CD8-positive, alpha-beta memory T cell (primary cell): ENCODE data around the gene CANX. TPM values are rescaled to one million over a fixed set of nuclear protein-coding genes. Genes with fewer than 3 reads are reported as not detected.
"Not testable (repeated sequence)": the region's sequence is repeated elsewhere in the genome, so short reads cannot be mapped to it uniquely, and the experiment has no call there.

Experiments
- CTCF ChIA-PET: fragments of 350-600 bp; sonication (Branson Sonifier 250); formaldehyde crosslinking; loops from one replicate; lab custom pipeline; 2021; ENCODE audit warnings: antibody characterized with exemption; lab: Charles Lee
- POLR2A ChIA-PET: fragments of 350-600 bp; sonication (Branson Sonifier 250); formaldehyde crosslinking; loops from one replicate; lab custom pipeline; 2021; ENCODE audit warnings: antibody characterized with exemption; lab: Charles Lee
- DNase-seq, 5 donors: peaks; one replicate each; pipeline versions ENCODE4 v3.0.0 to v3.0.0-alpha.2; 2020 to 2022; ENCODE audit warnings: mixed read lengths in 1 of 5
- H3K27ac ChIP-seq: one replicate; pipeline ENCODE4 v1.7.0; 2013; ENCODE audit warnings: low read depth, mild to moderate bottlenecking, low read length, moderate library complexity
- H3K27me3 ChIP-seq: 2 replicates; pipeline ENCODE4 v1.7.0; 2013; ENCODE audit warnings: low read length, mild to moderate bottlenecking; ENCODE audit not compliant: insufficient read depth, poor library complexity, severe bottlenecking
- H3K36me3 ChIP-seq: 2 replicates; pipeline ENCODE4 v1.7.0; 2013; ENCODE audit warnings: mild to moderate bottlenecking, low read length, moderate library complexity; ENCODE audit not compliant: insufficient read depth
- H3K4me1 ChIP-seq: 2 replicates; pipeline ENCODE4 v1.7.0; 2013; ENCODE audit warnings: mild to moderate bottlenecking, low read length, moderate library complexity; ENCODE audit not compliant: insufficient read depth
- H3K4me3 ChIP-seq: 2 replicates; pipeline ENCODE4 v1.7.0; 2013; ENCODE audit warnings: mild to moderate bottlenecking, low read length
- H3K9me3 ChIP-seq: 2 replicates; pipeline ENCODE4 v1.7.0; 2013; ENCODE audit warnings: mild to moderate bottlenecking, low read length
- H3K27ac Mint-ChIP-seq, 8 donors: one replicate each; pipeline ENCODE4 v1.8.0; 2020 to 2021; ENCODE audit warnings: mixed read lengths in 8 of 8, mild to moderate bottlenecking in 6 of 8, inconsistent platforms in 3 of 8, moderate library complexity in 3 of 8
- H3K27me3 Mint-ChIP-seq, 2 donors: one replicate each; pipeline ENCODE4 v1.8.0; 2020 to 2021; ENCODE audit warnings: mixed read lengths in 2 of 2, mild to moderate bottlenecking in 1 of 2, moderate library complexity in 1 of 2
- H3K36me3 Mint-ChIP-seq, 3 donors: one replicate each; pipeline ENCODE4 v1.8.0; 2020 to 2021; ENCODE audit warnings: mixed read lengths in 3 of 3, inconsistent platforms in 1 of 3, mild to moderate bottlenecking in 1 of 3
- H3K4me1 Mint-ChIP-seq, 3 donors: one replicate each; pipeline ENCODE4 v1.8.0; 2020 to 2021; ENCODE audit warnings: mixed read lengths in 3 of 3, inconsistent platforms in 1 of 3, mild to moderate bottlenecking in 1 of 3
- H3K4me3 Mint-ChIP-seq, 7 donors: one replicate each; pipeline ENCODE4 v1.8.0; 2020 to 2021; ENCODE audit warnings: mixed read lengths in 7 of 7, mild to moderate bottlenecking in 6 of 7, moderate library complexity in 4 of 7, inconsistent platforms in 2 of 7
- H3K9me3 Mint-ChIP-seq, 5 donors: one replicate each; pipeline ENCODE4 v1.8.0; 2020 to 2022; ENCODE audit warnings: mixed read lengths in 5 of 5, mild to moderate bottlenecking in 3 of 5, moderate library complexity in 2 of 5, inconsistent platforms in 1 of 5
- polyA plus RNA-seq: library from polyadenylated mRNA; unstranded; fragments of 300-500 nt; fragmentation: Illumina TruSeq; gene quantifications from one replicate; pipeline ENCODE4 v1.2.3, GENCODE V29; 2021
- total RNA-seq, 2 experiments: library from RNA; stranded (reverse); gene quantifications; one replicate each; pipeline ENCODE4 v1.2.3, GENCODE V29; 2021

Gene CANX
- total and polyA plus RNA-seq, 3 experiments from 2014 or later, result 283 to 710 (median 694) TPM

- H3K27ac Mint-ChIP-seq, result peak overlapping the region in 1 of 8 donors; percentile 15
Measured at GRCh38 chr5:179694561-179694960, 4.2 kb upstream of the CANX start.

GRCh38 chr5:179696603-179697002 lies 2.2 kb upstream of the CANX start:
- Histone ChIP-seq H3K4me3 (no peak overlapping the region), H3K4me1 (peaks cover 30% of the 10 kb centered on the region), H3K27ac (no peak overlapping the region), H3K36me3 (no peaks in the 10 kb centered on the region), H3K27me3 (no peaks in the 10 kb centered on the region), H3K9me3 (no peaks in the 10 kb centered on the region)
- Mint-ChIP-seq H3K27me3 (no peaks in the 10 kb centered on the region), H3K9me3 (no peaks in the 10 kb centered on the region), H3K27ac (peak overlapping the region in 5 of 8 donors; percentile 40 to 100 (median 53)), H3K4me1 (peaks cover 27 to 45% (median 42%) of the 10 kb centered on the region in 3 donors), H3K4me3 (peak overlapping the region in 3 of 7 donors; percentile 9 to 95 (median 26)), H3K36me3 (peaks cover 0 to 19% (median 0%) of the 10 kb centered on the region in 3 donors)
- DNase-seq, result no peak
- CTCF ChIA-PET, result interaction anchor here (1.7 to 2.2 kb wide), 2 partner anchors 17 to 19 kb away, joined by 4 to 15 read pairs; no protein-coding TSS in a partner anchor
- POLR2A ChIA-PET, result interaction anchor here (0.6 to 6.7 kb wide), 4 partner anchors 14 to 73 kb away, joined by 3 to 35 read pairs (median 10); partner anchors contain the start of gene MAML1

More at GRCh38 chr5:179694561-179694960, 4.2 kb upstream of the CANX start:
- Histone ChIP-seq H3K27me3 (no peaks in the 10 kb centered on the region), H3K9me3 (no peaks in the 10 kb centered on the region), H3K36me3 (no peaks in the 10 kb centered on the region), H3K4me3 (no peak overlapping the region), H3K27ac (no peak overlapping the region), H3K4me1 (peaks cover 15% of the 10 kb centered on the region)
- no peak for DNase-seq
- POLR2A ChIA-PET, result interaction anchor here (0.7 kb wide), 1 partner anchor 11 kb away, joined by 3 read pairs; no protein-coding TSS in a partner anchor
- no peaks in the 10 kb centered on the region for H3K9me3 Mint-ChIP-seq
- CTCF ChIA-PET, result interaction anchor here (1.3 kb wide), 2 partner anchors 14 to 16 kb away, joined by 3 to 4 read pairs; partner anchors contain the start of gene CBY3
- H3K36me3 Mint-ChIP-seq, result peaks cover 0 to 11% (median 0%) of the 10 kb centered on the region in 3 donors
- H3K4me1 Mint-ChIP-seq, result peaks cover 17 to 32% (median 22%) of the 10 kb centered on the region in 3 donors
- peak overlapping the region in 1 of 7 donors; percentile 7 for H3K4me3 Mint-ChIP-seq
- H3K27me3 Mint-ChIP-seq, result no peaks in the 10 kb centered on the region

GRCh38 chr5:179697108-179697507 lies 1.7 kb upstream of the CANX start:
- Histone ChIP-seq H3K27me3 (no peaks in the 10 kb centered on the region), H3K27ac (no peak overlapping the region), H3K9me3 (no peaks in the 10 kb centered on the region), H3K36me3 (no peaks in the 10 kb centered on the region), H3K4me3 (no peak overlapping the region), H3K4me1 (peaks cover 34% of the 10 kb centered on the region)
- POLR2A ChIA-PET, result interaction anchor here (0.5 to 6.7 kb wide), 4 partner anchors 14 to 37 kb away, joined by 3 to 35 read pairs (median 10); partner anchors contain the start of gene MAML1
- no peak for DNase-seq
- CTCF ChIA-PET, result interaction anchor here (0.9 to 2.2 kb wide), 3 partner anchors 18 to 105 kb away, joined by 4 to 15 read pairs (median 4); no protein-coding TSS in a partner anchor
- Mint-ChIP-seq H3K27me3 (no peaks in the 10 kb centered on the region), H3K4me1 (peaks cover 29 to 47% (median 45%) of the 10 kb centered on the region in 3 donors), H3K36me3 (peaks cover 0 to 19% (median 0%) of the 10 kb centered on the region in 3 donors), H3K4me3 (peak overlapping the region; percentile 26 to 98 (median 95)), H3K27ac (peak overlapping the region; percentile 37 to 100 (median 99)), H3K9me3 (no peaks in the 10 kb centered on the region)

GRCh38 chr5:179697543-179697942 lies 1.2 kb upstream of the CANX start:
- H3K36me3 Mint-ChIP-seq, result peaks cover 0 to 22% (median 0%) of the 10 kb centered on the region in 3 donors
- H3K4me1 Mint-ChIP-seq, result peaks cover 33 to 51% (median 49%) of the 10 kb centered on the region in 3 donors
- not testable (repeated sequence) for DNase-seq, H3K9me3 ChIP-seq, H3K27me3 ChIP-seq, H3K27me3 Mint-ChIP-seq, H3K9me3 Mint-ChIP-seq, H3K36me3 ChIP-seq
- H3K4me3 Mint-ChIP-seq, result peak overlapping the region; percentile 95 to 99 (median 96)
- H3K27ac Mint-ChIP-seq, result peak overlapping the region; percentile 98 to 100 (median 99)
- Histone ChIP-seq H3K27ac (peak overlapping the region; percentile 91), H3K4me3 (peak overlapping the region; percentile 90), H3K4me1 (peaks cover 35% of the 10 kb centered on the region)
- ChIA-PET POLR2A (interaction anchor here (0.5 to 6.7 kb wide), 4 partner anchors 13 to 38 kb away, joined by 3 to 35 read pairs (median 10); partner anchors contain the start of gene MAML1), CTCF (interaction anchor here (0.9 to 2.2 kb wide), 3 partner anchors 18 to 104 kb away, joined by 4 to 15 read pairs (median 4); no protein-coding TSS in a partner anchor)

GRCh38 chr5:179697993-179698934 lies 503 bp upstream of the CANX start:
- no peaks in the 10 kb centered on the region for H3K9me3 Mint-ChIP-seq
- H3K27ac ChIP-seq, result peak overlapping the region; percentile 97
- H3K4me1 Mint-ChIP-seq, result peaks cover 34 to 55% (median 55%) of the 10 kb centered on the region in 3 donors
- H3K27me3 ChIP-seq, result no peaks in the 10 kb centered on the region
- peaks cover 37% of the 10 kb centered on the region for H3K4me1 ChIP-seq
- no peaks in the 10 kb centered on the region for H3K9me3 ChIP-seq
- DNase-seq, result peak; percentile 97 to 99 (median 99)
- peak overlapping the region; percentile 98 to 100 (median 99) for H3K27ac Mint-ChIP-seq
- H3K27me3 Mint-ChIP-seq, result no peaks in the 10 kb centered on the region
- H3K36me3 ChIP-seq, result no peaks in the 10 kb centered on the region
- ChIA-PET POLR2A (interaction anchor here (1.4 to 6.7 kb wide), 3 partner anchors 20 to 74 kb away, joined by 3 to 35 read pairs (median 16); partner anchors contain the start of gene MAML1), CTCF (interaction anchor here (0.9 to 2.2 kb wide), 2 partner anchors 19 to 104 kb away, joined by 4 to 15 read pairs; no protein-coding TSS in a partner anchor)
- H3K4me3 ChIP-seq, result peak overlapping the region; percentile 90
- peak overlapping the region; percentile 95 to 99 (median 96) for H3K4me3 Mint-ChIP-seq
- H3K36me3 Mint-ChIP-seq, result peaks cover 0 to 24% (median 0%) of the 10 kb centered on the region in 3 donors

- peaks cover 0 to 34% (median 7%) of the 10 kb centered on the region in 3 donors for H3K36me3 Mint-ChIP-seq
- H3K4me3 ChIP-seq, result peak overlapping the region; percentile 72
- peak in 2 of 5 donors; percentile 6 to 14 for DNase-seq
- H3K27me3 ChIP-seq, result no peaks in the 10 kb centered on the region
- no peaks in the 10 kb centered on the region for H3K9me3 Mint-ChIP-seq
- H3K4me1 ChIP-seq, result peaks cover 41% of the 10 kb centered on the region
- H3K9me3 ChIP-seq, result no peaks in the 10 kb centered on the region
- CTCF ChIA-PET, result interaction anchor here (1.7 kb wide), 1 partner anchor 21 kb away, joined by 4 read pairs; no protein-coding TSS in a partner anchor
- peak overlapping the region; percentile 98 to 100 (median 98) for H3K27ac Mint-ChIP-seq
- H3K4me1 Mint-ChIP-seq, result peaks cover 42 to 65% (median 56%) of the 10 kb centered on the region in 3 donors
- no peaks in the 10 kb centered on the region for H3K27me3 Mint-ChIP-seq
- peak overlapping the region; percentile 95 to 99 (median 96) for H3K4me3 Mint-ChIP-seq
- H3K36me3 ChIP-seq, result no peaks in the 10 kb centered on the region
- POLR2A ChIA-PET, result interaction anchor here (0.7 to 6.7 kb wide), 8 partner anchors 18 to 149 kb away, joined by 3 to 35 read pairs (median 4); partner anchors contain the start of genes HNRNPH1, MAML1 and RUFY1
- peak overlapping the region; percentile 97 for H3K27ac ChIP-seq
Measured at GRCh38 chr5:179699616-179700237, 960 bp downstream of the CANX start.
